ENCODE data around the gene LRRC14B.

The LRRC14B gene

DNA sequence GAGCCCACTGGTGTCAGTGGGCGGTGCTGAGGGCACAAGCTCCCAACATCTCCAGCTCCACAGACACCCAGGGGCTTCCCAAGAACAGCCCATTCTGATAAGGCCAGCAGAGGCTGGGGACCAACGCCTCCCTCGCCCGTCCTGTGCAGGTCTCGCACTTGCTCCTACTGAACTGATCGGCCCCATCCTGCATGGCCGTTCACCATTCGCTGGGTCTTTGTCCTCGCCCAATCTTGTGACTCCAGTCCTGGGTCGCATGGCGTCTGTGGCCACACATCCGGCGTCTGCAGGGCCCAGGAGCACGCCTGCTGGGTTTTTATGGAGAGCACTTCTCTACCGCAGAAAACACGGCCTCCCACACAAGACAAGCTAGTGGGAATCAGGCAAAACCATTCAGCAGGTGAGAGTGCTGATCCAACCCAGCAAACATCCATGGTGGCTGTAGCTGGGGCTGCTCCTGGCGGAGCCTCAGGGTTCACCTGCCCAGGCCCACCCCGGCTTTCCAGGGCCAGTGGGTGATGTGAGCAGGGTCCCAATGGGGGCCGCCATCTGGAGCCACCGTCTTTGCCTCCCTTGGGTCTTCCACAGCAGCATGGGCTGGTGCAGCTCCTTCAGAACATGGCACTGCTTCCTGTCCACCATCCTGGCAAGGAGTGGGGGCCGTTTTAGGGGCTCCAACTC, 7.4 kb downstream of the LRRC14B start:
- TF ChIP-seq, protein P1, sequence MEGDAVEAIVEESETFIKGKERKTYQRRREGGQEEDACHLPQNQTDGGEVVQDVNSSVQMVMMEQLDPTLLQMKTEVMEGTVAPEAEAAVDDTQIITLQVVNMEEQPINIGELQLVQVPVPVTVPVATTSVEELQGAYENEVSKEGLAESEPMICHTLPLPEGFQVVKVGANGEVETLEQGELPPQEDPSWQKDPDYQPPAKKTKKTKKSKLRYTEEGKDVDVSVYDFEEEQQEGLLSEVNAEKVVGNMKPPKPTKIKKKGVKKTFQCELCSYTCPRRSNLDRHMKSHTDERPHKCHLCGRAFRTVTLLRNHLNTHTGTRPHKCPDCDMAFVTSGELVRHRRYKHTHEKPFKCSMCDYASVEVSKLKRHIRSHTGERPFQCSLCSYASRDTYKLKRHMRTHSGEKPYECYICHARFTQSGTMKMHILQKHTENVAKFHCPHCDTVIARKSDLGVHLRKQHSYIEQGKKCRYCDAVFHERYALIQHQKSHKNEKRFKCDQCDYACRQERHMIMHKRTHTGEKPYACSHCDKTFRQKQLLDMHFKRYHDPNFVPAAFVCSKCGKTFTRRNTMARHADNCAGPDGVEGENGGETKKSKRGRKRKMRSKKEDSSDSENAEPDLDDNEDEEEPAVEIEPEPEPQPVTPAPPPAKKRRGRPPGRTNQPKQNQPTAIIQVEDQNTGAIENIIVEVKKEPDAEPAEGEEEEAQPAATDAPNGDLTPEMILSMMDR (conservative IDR thresholded peaks at IDR 0.05): no peak
- TF ChIP-seq ZFX (IDR thresholded peaks at IDR 0.05): no peak
- H3K27ac ChIP-seq: no peak overlapping the region

DNA sequence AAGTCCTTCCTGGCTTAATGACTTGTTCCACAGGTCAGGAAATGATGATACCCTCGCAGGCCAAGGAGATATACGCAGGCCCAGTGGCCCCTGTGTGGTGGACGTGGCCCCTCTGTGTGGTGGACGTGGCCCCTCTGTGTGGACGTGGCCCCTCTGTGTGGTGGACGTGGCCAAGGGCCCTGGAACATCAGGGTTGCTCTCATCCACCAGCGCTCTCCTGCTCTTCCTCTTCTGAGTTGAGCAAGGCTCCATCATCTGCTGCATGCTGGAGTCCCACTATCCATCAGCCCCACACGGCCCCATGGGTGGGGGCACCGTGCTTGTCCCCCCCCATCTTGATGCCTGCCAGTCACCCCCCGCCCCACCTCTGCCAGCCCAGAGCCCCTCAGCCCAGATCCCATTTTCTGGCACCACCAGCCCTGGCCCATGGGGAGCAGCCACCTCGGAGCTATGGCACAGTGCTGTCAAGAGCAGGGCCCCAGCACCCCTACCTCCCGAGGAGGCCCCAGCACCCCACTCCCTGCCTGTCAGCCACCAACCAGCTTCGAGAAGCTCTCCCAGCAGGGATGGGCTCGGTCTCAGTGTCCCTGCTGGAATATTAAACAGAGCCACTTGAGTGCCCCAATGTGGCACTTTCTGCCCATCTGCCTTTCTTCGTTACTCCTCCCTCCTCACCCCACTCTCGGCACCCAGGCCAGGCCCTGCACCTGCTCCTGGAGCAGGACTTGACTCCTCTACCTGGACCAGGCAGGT, 8.1 kb downstream of the LRRC14B start:
- TF ChIP-seq ZFX (IDR thresholded peaks at IDR 0.05): no peak
- TF ChIP-seq, protein P1 (conservative IDR thresholded peaks at IDR 0.05): no peak
- H3K27ac ChIP-seq: no peak overlapping the region

DNA sequence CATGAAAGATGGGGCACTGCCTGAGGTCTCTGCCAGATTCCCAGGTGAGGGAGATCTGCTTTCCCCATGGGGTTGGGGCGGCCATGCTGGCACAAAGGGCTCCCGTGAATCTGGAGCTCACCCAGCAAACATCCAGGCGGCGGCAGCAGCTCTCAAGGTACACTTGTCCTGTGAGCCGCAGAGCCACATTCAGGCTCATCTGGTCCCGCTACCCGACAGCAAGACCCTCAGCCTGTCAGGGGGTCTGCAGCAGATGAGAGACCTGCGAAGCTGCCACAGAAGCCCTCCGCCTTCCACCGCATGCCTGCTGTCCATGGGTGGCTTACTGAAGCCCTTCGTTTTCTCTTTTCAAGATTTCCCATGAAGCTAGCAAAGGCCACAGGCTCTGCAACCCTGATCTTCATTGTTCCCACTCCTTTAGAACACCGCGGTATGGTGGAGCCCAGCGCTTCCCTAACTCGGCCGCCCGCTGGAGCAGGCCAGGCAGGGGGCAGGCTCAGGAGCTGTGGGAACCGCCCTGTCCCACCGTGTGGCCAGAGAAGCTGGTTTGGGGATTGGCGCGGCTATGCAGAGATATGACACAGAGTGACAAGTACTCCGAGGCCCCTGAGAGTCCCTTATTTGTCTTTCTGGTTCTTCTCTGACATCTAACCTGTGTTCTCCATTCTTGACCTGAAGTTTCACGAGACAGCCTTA, 8.8 kb downstream of the LRRC14B start:
- TF ChIP-seq, protein P1 (conservative IDR thresholded peaks at IDR 0.05): no peak
- TF ChIP-seq ZFX (IDR thresholded peaks at IDR 0.05): no peak
- no peak overlapping the region for H3K27ac ChIP-seq

DNA sequence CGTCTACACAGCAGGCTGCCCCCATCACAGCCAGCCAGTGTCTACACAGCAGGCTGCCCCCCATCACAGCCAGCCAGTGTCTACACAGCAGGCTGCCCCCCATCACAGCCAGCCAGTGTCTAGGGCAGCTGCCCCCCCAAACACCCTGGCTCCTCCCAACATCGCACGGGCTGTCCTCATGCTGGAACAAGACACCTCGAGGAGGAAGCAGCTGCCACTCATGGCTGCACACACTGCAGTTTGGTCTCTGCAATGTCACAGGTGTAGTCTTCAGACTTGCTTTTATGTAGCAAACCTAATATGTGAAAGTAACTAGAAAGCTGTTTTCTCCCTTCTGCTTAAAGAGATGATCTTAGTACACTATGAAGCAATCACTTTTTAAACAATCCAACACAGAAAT, 9.7 kb downstream of the LRRC14B start:
- no peak overlapping the region for H3K27ac ChIP-seq
- no peak for TF ChIP-seq ZFX (IDR thresholded peaks at IDR 0.05)
- TF ChIP-seq, protein P1 (conservative IDR thresholded peaks at IDR 0.05): no peak

DNA sequence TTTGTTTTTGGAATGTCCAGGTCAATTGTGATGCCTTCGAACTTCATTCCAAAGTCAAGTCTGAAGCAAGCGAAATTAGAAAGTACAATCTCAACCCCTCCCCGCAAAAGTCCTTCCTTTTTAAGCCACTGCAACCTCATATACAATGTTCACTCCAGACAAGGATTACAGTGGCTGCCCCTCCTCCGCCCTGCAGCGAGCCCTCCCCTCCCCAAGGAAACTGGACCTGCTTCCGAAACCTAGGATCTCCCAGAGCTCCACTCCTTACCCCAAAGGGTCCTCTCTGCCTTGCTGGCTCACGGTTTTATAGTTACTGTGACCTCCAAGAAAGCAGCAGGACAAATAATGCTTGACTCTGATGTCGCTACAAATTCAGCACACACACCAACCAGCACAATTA, 10.4 kb downstream of the LRRC14B start:
- TF ChIP-seq, protein P1 (conservative IDR thresholded peaks at IDR 0.05): no peak
- H3K27ac ChIP-seq: no peak overlapping the region

DNA sequence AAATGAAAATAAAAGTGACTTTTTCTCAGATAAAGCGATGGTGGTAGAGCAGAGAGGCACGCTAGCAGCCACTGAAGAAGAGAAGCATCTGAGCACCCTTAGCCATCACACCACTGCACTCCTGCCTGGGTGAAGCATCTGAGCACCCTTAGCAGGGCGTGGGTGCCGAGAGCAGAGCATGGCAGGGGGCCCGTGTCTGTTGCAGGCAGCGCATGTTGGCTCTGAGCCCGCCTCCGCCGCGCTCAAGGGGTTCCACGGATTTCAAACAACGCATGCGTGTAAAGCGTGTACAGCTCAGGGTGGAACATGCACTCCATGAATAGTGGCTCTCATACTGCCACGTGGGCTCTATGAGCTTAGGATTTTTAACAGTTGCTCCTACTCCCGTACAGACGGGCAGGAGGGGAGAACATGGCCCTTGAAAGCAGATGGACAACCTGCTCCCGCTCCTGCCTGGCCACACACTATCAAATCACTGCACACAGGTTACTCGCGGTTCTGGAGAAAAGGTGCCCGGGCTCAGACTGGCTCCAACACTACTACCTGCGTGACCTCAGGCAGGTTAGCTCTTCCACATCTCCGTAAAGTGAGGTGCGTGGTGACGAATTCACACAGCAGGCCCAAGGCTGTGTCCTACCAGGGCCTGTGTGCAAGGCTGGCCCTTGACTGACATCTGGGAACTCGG, 12.1 kb downstream of the LRRC14B start:
- no peak overlapping the region for H3K27ac ChIP-seq

More for the DNA sequence above, 12.1 kb downstream of the LRRC14B start:
- no peak for TF ChIP-seq ZFX (IDR thresholded peaks at IDR 0.05)
- TF ChIP-seq, protein P1 (conservative IDR thresholded peaks at IDR 0.05): no peak

Measured in C4-2B (cell line).